Measurements from ENCODE around the gene ATXN7L1. TPM values are rescaled to one million over a fixed set of nuclear protein-coding genes. Genes with fewer than 3 reads are reported as not detected.

Gene ATXN7L1
- total and polyA plus RNA-seq, 2 of the 8 experiments (the other 6 are each of a cell fraction or from before 2014, with no cell fraction given) = 14.3 to 34.0 TPM

DNA sequence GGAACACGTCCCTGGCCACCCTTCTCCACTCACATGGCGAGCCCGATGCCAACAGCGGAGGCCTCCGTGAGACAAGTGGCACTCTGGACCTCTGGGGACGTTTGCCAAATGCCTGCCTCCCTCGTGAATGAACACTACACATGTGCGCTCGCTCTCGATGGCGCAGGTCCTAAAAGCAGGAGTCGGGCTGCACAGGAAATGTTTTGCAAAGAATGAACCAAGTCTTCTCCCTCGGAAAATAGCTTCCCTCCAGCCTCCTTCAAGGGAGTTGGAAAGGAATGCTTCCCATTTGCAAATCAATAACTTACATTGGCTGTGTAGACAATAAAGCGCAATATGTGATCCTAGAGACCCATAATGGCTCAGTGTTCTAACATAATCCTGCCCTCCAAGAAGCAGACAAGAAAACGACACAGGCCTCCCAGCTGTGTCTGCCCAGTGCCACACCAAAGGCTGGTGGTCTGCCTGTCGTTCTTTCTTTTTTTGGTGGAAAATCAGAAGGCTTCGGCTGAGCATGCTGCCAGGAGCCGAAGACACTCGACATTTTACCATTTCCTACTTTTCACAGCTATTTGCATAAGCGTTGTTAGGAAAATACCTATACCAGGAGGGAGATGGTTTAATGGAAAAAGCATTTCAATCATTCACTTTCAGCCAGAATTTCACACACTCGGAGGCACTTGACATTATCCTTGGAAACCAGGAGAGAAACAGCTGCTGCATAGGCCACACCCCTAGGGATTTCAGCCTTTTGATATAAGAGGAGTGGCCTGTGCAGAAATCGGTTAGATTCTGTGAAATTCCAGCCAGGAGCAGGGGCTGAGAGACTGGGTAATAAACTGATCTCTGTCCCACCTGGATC, 38.4 kb downstream of the ATXN7L1 start (continued):
- no peak for TF ChIP-seq EZH2 (IDR thresholded peaks at IDR 0.05; ENCODE audit: low read depth, low read length, severe bottlenecking)

All from H1 (cell line).